HG03103 (cell line): ENCODE results near the gene ITPR3.

Experiments used
- ATAC-seq: cut with Tn5 transposase; IDR thresholded peaks from one replicate; pipeline ENCODE4 v1.9.1; 2021; ENCODE audit warnings: low read depth; ENCODE audit not compliant: unreplicated experiment

The ITPR3 gene

DNA sequence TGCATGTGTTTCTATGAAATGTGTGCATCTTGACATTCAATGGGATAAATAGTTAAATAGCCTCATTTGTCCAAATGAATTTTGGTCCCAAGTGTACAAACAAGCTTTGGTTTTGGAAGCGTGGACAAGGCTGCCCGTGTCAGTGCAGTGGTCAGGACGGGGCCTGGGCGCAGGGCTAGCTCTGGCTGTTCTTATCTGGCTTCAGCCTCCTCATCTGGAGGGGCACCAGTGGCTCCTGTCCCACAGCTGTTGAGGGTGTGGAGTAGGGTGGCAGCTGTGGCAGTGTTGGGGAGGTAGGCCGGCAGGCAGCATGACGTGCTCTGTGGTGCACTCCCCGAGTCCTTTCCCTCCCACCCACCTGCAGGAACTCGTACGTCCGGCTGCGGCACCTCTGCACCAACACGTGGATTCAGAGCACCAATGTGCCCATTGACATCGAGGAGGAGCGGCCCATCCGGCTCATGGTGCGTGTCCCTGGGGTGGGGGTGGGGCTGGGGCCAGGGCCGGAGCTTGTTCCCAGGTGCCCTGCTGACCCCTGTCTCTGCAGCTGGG lies 43.5 kb downstream of the ITPR3 start:
- no peak for ATAC-seq

DNA sequence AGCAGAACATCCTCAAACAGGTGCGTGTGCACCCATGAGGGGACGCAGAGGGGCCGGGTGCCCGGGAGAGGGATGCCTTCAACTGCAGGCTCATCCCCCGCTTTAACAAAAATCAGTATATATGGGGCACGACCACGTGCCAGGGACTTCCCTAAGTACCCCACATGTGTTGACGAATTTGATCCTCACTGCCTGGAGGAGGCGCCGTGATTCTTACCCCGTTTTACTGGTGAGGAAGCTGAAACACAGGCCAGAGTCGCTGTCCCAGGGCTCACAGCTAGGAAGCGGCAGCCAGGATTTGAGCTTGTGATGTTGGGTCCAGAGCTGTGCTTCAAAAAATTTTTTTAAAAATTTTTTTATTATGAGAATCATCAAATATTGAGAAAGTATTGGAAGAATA lies 44.8 kb downstream of the ITPR3 start:
- no peak for ATAC-seq

DNA sequence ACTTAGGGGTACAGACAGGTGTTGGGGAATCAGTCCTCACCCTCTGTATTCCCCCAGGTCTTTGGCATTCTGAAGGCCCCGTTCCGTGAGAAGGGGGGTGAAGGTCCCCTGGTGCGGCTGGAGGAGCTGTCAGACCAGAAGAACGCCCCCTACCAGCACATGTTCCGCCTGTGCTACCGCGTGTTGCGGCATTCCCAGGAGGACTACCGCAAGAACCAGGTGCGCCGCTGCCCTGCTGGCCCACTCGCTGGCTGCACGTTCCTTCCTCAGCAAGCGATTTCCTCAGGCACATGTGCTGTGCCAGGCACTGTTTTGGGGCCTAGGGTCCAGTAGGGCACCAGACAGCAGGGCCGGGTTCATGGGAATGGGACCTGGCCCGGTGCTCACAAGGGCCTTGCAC lies 46.0 kb downstream of the ITPR3 start:
- no peak for ATAC-seq

DNA sequence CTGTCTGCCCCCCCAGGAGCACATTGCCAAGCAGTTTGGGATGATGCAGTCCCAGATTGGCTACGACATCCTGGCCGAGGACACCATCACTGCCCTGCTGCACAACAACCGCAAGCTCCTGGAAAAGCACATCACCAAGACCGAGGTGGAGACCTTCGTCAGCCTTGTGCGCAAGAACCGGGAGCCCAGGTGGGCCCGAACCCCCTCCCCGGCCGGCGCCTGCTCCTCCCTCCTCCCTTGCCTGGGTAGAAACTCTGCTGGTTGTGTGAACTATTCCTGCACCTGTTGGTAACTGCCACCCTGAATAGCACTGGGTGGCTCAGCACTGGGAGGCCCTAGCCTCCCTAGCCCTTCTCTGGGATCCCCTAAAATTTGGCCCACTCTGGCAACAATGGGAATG lies 46.7 kb downstream of the ITPR3 start:
- no peak for ATAC-seq

DNA sequence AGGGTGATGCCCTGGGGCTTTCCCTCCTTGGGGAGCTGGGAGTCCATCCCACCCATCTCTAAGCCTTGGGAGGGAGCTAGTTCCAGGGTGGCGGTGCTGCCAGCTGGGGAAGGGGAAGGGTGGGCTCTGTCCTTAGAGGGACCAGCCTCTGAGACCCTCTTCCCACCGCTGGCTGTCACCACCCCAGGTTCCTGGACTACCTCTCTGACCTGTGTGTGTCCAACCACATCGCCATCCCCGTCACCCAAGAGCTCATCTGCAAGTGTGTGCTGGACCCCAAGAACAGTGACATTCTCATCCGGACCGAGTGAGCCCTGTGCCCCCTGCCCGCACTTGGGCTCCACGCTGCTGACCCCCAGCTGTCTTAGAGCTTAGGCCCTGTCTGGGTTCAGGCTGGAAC lies 47.2 kb downstream of the ITPR3 start:
- no peak for ATAC-seq

DNA sequence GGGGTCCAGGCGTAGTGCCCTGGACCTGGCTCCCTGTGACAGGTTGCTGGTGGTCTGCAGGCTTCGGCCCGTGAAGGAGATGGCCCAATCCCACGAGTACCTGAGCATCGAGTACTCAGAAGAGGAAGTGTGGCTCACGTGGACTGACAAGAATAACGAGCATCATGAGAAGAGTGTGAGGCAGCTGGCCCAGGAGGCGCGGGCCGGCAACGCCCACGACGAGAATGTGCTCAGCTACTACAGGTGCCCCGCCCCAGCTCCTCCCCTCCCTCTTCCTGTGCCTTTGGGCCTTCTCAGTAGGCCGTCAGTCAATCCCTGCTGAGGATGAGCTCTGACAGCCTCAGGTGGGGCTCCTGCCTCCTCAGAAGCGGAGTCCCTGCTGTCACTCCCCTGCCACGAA lies 47.8 kb downstream of the ITPR3 start:
- no peak for ATAC-seq

DNA sequence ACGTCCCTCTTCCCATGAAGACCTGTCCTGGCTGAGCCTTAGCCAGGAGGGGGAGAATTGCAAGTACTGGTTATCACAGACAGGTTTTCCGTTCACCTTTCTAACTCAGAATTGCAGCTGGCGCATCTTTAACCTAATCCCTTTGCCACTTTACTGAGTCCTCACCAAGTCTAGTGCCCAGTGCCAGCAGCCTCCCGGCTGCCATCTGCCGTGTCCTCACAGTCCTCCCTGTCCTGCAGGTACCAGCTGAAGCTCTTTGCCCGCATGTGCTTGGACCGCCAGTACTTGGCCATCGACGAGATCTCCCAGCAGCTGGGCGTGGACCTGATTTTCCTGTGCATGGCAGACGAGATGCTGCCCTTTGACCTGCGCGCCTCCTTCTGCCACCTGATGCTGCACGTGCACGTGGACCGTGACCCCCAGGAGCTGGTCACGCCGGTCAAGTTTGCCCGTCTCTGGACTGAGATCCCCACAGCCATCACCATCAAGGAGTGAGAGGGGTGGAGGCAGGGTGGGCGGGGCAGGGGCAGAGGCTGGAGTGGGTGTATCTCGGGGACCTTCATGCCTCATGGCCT lies 49.1 kb downstream of the ITPR3 start:
- no peak for ATAC-seq

DNA sequence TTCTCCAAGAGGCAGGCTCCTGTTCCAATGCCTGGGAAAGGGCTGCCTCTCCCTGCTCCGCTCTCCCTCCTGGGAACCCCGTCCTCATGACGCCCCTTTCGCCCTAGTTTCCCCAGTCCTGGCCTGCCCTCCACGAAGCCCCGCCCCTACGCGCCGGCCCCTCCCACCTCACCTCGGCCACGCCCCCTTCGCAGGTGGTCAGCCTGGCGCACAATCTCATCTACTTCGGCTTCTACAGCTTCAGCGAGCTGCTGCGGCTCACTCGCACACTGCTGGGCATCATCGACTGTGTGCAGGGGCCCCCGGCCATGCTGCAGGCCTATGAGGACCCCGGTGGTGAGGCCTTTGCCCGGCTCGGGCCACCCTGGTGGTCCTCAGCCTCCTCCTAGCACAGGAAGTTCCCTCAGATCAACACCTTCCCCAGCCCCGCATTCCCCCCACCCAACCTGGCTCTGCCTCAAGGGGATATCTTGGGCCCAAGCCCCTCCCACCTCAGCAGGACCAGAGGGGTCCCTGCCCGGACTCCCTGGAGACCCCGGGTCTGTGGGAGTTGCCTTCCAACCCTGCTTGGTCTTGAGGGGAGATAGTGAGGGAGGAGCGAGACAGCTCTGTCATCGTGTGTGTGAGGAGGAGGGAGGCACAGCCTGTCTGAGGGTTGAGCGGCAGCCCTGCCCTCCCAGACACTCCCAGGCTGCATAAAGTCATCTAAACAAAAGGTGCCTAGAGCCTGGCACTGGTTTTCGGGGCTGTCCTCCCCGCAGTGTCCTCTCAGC lies 50.0 kb downstream of the ITPR3 start:
- no peak for ATAC-seq

DNA sequence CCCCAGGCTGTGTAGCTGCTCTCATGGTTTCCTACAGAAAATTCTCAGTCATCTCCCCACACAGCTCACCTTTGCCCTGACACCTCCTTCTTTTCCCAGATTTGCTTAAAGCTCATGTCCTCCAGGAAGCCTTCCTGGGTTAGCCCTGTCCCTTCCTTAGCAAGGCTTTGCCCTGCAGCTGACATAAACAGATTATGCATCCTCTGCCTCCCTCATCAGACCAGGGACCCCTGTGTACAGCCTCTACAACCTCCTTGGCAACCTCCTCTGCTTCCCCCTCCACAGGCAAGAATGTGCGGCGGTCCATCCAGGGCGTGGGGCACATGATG lies 50.6 kb downstream of the ITPR3 start:
- ATAC-seq: no peak

DNA sequence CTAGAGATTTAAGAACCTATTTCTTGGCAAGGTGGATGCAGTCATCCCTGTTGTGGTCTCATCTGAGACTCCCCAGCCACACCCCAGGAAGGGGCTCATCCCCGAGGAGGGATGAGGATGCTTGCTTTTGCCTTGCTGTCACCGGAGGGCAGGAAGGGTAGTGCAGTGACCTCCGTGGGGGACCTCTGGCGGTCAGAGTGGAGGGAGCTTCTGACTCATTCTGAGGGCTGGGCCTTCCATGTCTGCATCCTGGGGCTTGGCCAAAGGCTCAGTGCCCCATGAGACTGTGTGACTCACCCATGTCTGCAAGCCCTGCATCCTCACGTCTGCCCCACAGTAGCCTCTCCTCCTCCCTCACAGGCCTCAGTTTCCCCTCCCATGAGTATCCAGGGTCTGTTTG lies 51.7 kb downstream of the ITPR3 start:
- ATAC-seq: no peak

DNA sequence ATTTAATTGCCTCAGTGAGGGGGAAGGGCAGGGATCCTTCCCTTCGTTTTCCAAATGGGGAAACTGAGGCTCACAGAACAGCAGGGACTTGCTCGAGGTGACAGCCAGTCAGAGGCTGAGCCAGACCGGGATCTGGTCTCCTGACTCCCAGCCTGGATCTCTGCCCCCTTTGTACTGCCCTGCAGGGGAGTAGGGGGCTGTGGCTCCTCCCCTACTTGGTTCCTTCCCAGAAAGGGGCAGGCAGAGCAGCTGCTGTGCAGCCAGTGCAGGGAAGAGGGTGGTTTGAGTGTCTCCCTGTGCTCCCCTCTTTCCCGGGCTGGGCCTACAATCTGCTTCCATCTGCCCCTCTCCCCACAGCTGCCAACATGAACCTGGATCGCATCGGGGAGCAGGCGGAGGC lies 52.7 kb downstream of the ITPR3 start:
- no peak for ATAC-seq

DNA sequence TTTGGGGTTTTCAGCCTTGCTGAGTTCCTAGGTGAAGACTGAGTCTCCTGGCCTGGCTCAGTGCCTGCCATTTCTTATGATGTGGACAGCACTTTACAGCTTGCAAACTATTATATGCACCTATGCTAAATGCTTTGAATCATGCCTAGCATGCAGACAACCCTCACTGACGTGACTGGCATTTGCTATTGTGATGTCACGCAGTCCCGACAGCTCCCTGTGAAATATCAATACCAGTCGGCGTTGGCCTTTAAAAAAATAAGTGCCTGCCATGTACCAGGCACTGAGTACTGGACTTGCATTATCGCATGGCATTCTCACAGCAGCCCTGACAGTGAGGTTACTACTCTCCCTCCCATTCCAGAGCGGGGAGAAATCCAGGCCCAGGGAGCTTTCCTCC lies 54.8 kb downstream of the ITPR3 start:
- no peak for ATAC-seq

DNA sequence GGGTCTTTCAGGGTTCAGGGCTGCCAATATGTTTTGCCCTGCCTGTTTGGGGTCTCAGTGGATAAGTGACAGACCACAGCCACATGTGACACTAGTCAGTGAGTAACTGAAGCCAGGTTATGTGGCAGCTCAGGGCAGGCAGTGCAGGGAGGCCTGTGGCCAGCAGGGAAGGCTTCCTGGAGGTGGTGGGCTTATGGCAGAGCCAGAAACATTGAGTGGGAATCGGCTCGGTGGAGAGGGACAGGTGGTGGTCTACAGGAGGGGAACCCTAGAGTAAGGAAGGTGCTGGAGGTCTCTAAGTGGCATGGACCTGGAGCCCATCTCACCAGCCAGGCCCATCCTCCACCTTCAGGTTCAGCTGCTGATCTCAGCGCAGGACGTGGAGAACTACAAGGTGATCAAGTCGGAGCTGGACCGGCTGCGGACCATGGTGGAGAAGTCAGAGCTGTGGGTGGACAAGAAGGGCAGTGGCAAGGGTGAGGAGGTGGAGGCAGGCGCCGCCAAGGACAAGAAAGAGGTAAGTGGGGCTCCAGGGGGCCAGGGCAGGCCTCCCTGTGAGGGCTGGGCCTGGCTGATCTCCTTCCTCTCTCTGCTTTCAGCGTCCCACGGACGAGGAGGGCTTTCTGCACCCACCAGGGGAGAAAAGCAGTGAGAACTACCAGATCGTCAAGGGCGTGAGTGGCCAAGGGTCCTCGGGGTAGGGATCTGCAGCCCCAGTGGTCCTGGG lies 55.5 kb downstream of the ITPR3 start:
- no peak for ATAC-seq

DNA sequence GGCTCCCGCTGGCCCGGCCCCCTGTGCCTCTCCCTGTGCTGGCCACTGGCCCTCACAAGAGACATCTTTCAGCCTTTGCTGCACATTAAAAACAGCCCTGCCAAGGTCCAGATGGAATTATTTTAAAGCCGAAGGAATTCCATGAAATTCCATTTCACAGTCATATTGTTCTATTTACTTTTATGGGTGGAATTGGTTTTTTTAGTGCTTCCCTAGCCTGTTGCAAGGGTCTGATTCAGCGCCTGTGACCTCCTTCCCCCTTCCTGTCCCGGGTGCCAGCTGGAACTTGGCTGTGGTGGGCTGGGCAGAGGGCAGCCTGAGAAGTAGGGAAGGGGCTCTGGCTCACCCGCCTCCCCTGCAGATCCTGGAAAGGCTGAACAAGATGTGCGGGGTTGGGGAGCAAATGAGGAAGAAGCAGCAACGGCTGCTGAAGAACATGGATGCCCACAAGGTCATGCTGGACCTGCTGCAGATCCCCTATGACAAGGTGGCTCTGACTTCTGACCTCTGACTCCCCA lies 56.1 kb downstream of the ITPR3 start:
- no peak for ATAC-seq

DNA sequence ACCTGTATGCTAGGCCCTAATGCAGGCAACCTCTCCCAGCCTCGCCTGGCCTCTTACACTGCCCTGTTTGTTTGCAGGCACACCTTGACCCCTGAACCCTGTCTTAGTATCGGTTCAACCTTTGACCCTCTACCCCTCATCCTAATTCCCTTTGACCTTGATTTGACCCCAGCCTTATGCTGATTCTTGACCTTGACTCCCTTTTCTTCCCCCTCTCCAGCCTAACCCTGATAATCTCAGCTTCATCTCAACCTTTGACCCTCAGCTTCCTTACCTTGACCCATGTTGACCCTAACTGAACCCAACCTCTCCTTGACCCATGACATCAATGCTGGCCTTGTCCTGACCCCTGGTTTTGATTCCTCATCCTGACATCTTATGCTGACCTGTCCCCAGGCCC lies 56.6 kb downstream of the ITPR3 start:
- no peak for ATAC-seq

DNA sequence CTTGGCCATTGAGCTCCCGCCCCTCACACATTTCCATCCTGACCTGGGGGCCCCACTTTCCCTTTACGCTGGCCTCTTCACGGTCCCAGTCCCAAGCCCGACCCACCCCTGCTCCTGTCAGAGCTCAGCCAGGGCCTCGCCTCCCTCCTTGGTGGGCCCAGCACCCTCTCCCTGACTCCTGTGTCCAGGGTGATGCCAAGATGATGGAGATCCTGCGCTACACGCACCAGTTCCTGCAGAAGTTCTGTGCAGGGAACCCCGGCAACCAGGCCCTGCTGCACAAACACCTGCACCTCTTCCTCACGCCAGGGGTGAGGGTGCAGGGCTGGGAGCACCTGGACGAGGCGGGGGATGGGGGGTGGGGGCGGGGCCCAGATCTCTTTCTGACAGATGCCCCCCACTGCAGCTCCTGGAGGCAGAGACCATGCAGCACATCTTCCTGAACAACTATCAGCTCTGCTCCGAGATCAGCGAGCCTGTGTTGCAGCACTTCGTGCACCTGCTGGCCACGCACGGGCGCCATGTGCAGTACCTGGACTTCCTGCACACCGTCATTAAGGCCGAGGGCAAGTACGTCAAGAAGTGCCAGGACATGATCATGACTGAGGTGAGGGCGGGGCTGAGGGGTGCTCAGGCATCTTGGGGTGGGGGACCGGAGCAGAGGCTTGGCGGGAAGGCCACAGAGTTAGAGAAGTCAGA lies 57.3 kb downstream of the ITPR3 start:
- ATAC-seq: no peak

DNA sequence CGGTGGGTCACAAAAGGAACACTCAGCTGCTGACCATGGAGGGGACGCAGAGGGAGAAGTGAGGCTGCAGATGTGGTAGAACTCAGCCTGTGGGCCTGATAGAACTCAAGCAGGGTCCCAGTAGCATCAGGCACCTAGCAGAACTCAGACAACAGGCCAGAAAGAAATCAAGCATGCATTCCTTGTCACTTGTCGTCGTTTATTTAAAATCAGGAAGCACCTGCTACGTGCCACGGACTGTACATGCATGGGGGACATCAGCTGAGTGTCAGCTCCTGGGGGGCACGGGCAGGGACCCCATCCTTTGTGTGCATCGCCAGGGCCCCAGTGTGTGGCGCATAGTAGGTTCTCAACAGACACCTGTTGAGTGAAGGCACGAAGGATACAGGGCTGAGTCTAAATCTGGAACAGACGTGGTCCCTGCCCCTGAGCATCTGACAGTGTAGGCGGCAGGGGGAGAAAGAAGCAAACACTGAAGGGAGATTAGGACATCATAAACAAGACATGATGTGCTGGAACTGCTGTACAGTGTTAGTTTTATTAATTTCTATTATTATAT lies 57.9 kb downstream of the ITPR3 start:
- ATAC-seq: no peak

DNA sequence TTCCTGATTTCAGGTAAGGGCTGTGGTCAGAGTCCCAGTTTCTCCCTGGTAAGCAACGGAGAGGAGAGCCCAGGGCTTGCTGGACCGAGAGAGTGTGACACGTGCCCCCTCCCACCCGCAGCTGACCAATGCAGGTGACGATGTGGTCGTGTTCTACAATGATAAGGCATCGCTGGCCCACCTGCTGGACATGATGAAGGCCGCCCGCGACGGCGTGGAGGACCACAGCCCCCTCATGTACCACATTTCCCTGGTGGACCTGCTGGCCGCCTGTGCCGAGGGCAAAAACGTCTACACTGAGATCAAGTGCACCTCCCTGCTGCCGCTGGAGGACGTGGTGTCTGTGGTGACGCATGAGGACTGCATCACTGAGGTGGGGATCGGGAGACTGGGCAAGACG lies 58.6 kb downstream of the ITPR3 start:
- no peak for ATAC-seq

DNA sequence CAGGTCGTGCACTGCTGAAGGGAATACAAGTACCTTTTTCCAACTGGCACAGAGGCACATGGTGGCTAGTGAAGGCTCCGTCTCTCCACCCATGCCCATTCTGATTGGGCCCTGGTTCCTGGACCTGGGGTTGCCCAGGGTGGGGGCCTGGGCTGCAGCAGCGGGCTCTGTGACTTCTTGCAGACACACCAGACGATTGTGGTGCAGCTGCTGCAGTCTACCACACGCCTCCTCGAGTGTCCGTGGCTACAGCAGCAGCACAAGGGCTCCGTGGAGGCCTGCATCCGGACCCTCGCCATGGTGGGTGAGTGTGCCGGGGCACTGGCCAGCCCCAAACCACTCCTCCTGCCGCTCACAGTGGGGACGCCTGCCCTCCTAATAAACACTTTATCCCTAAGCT lies 61.2 kb downstream of the ITPR3 start:
- ATAC-seq: no peak

DNA sequence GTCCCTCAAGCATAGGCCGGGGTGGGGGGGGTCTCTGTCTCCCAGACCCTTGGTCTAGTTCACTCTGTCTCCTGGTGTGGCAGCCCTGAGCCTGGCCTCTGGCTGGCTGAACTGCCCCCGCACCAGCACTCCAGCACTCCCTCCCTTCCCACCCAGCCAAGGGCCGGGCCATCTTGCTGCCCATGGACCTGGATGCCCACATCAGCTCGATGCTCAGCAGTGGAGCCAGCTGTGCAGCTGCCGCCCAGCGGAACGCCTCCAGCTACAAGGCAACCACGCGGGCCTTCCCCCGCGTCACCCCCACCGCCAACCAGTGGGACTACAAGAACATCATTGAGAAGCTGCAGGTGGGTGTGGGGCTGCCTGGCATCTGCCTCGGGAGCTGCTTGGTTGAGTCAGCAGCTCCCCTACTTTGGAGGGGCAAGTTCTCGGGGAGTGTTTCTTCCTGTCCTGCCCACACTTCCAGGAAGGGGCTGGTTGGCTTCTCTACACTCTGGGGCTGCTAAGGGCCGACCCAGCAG lies 62.0 kb downstream of the ITPR3 start:
- no peak for ATAC-seq
